ENCODE measurements around the gene SLC39A11. TPM values are rescaled to one million over a fixed set of nuclear protein-coding genes. Genes with fewer than 3 reads are reported as not detected.
A peak's percentile ranks its signal among the peaks of the same experiment; 100 is the strongest.

Gene SLC39A11
- total RNA-seq, 1 experiment from 2014 or later, result 15.8 TPM

DNA sequence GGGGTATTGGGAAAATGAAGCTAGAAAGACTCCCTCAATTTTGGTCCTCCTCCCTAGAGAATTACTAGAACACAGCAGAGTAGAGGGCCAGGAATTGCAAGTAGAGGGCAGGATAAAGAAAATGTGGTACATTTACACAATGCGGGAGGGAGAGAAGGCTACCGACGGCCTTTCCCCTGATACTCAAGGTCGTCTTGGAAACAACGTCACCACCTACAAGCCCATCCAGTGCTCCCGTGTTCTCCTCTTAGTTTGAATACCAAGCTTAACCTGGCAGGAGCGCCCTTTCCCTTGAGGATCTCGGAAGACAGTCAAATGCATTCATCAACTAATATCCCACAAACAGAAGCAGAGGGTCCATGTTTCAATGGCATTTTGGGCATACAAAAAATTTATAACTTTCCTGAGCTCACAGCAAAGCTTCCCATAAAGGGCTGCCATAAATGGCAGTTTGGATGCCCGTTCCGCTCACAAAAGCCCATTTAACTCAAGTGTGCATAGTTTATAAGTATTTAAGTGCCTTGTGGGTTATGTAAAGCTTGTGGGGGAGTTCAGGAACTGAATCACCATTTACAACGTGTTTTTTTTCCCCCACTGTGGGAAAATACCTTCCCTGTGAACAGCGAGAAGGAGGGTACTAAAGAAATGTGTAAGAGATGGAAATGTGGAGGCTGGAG lies 414.6 kb downstream of the SLC39A11 start:
- Histone ChIP-seq H3K4me3 (no peak overlapping the region), H3K27ac (no peak overlapping the region), H3K4me1 (replicated peaks) (peaks cover 33% of the 10 kb centered on the region), H3K36me3 (no peaks in the 10 kb centered on the region), H3K27me3 (replicated peaks) (no peaks in the 10 kb centered on the region), H3K9me3 (replicated peaks) (no peaks in the 10 kb centered on the region)
- DNase-seq (ENCODE audit: low read depth in 1 of 2, low spot score in 2 of 2), result peak in 1 of 2 experiments; percentile 46

GRCh38 chr17:72677108-72677507 lies 415.4 kb downstream of the SLC39A11 start:
- Histone ChIP-seq H3K4me1 (replicated peaks) (peaks cover 26% of the 10 kb centered on the region), H3K36me3 (no peaks in the 10 kb centered on the region), H3K27ac (no peak overlapping the region), H3K4me3 (no peak overlapping the region), H3K27me3 (replicated peaks) (no peaks in the 10 kb centered on the region), H3K9me3 (replicated peaks) (no peaks in the 10 kb centered on the region)
- DNase-seq (ENCODE audit: low read depth in 1 of 2, low spot score in 2 of 2), result no peak

DNA sequence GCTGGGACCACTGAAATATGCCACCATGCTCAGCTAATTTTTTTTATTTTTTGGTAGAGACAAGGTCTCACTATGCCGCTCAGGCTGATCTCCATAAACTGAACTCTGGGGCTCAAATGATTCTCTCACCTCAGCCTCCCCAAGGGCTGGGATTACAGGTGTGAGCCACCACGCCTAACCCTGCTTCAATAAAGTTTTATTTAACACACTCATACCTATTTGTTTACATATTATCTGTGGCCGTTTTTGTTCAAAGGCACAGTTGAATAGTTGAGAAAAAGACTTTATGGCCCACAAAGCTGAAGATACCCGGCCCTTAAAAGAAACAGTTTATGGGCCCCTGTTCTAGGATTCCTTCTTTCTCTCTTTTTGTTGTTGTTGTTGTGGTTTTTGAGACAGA lies 419.8 kb downstream of the SLC39A11 start:
- H3K9me3 ChIP-seq (replicated peaks), result no peaks in the 10 kb centered on the region
- H3K4me1 ChIP-seq (replicated peaks), result peaks cover 2% of the 10 kb centered on the region

DNA sequence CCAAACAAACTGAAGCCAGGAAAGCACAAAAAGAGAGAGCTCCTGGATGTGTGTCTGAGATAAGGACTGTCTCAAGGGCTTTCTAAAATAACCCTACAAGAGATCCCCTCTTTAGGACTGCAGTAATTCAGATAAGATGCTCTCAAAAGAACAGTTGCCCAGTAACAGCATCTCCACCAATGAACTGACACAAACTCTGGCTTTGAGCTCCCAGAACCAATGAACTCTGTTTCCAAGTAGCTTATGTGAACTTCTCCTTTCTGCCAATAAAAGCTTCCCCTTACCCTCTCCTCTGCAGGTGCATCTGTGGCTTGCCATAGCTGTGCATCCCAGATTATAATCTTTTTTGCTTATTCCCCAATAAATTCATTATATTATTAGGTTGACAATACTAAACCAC lies 421.5 kb downstream of the SLC39A11 start:
- no peak for DNase-seq (ENCODE audit: low read depth in 1 of 2, low spot score in 2 of 2)
- Histone ChIP-seq H3K36me3 (no peaks in the 10 kb centered on the region), H3K27ac (no peak overlapping the region), H3K9me3 (replicated peaks) (no peaks in the 10 kb centered on the region), H3K27me3 (replicated peaks) (no peaks in the 10 kb centered on the region), H3K4me3 (no peak overlapping the region), H3K4me1 (replicated peaks) (no peaks in the 10 kb centered on the region)

More for the DNA sequence above, 419.8 kb downstream of the SLC39A11 start:
- H3K36me3 ChIP-seq, result no peaks in the 10 kb centered on the region
- H3K4me3 ChIP-seq, result no peak overlapping the region
- no peak for DNase-seq (ENCODE audit: low read depth in 1 of 2, low spot score in 2 of 2)
- no peak overlapping the region for H3K27ac ChIP-seq
- no peaks in the 10 kb centered on the region for H3K27me3 ChIP-seq (replicated peaks)

- Histone ChIP-seq H3K27me3 (replicated peaks) (no peaks in the 10 kb centered on the region), H3K36me3 (no peaks in the 10 kb centered on the region), H3K27ac (no peak overlapping the region), H3K9me3 (replicated peaks) (peaks cover 4% of the 10 kb centered on the region; the same call in 1 of the 2 replicates), H3K4me1 (replicated peaks) (no peaks in the 10 kb centered on the region), H3K4me3 (no peak overlapping the region)
- DNase-seq (ENCODE audit: low read depth in 1 of 2, low spot score in 2 of 2), result no peak
These were observed 425.1 kb downstream of the SLC39A11 start for GRCh38 chr17:72667096-72668063.

DNA sequence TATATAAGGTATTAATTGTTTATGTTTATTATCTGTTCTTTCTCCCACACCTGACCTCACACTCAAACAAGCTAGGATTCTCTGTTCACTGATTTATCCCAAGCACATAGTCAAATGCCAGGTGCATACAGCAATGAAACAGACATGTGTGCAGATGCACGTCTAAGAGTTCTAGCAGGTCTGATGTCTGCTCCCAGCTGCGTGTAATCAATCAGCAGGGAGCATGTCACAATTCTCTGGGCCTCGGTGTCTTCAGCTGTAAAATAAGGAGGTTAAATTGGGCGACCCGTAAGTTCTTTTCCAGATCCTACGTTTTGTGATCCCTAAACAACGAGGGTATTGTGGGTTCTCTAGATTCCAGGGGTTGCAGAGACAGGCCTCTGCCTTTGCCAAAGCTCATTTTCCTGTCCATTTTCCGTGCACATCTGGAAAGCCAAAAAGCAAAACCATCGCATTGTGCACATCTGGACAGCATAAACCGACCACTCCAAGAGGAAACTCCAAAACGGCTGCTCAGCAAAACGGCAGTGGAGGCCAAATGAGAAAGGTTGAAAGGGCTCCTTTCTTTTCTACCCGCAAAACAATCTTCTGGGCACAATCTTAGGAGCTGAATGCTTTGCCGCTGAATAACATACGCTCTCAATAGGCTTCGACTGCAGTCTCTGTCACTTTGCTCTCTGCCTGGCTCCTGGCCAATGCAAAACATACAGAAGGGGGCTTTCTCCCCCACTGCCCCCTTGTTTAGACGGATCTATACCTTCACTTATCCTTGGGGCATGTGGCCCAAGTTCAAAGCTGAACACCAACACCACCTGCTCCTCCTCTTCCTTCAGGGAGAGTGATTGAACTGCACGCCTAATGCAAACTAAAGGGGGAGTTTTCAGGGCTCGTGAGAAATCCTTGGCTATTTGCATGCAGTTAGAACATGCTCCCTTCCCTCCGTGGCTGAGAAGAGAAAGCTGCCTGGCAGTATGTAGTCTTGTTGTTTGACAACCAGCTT lies 426.3 kb downstream of the SLC39A11 start:
- H3K27ac ChIP-seq, result no peak overlapping the region
- H3K27me3 ChIP-seq (replicated peaks), result no peaks in the 10 kb centered on the region
- H3K4me3 ChIP-seq, result no peak overlapping the region
- H3K9me3 ChIP-seq (replicated peaks), result peaks cover 4% of the 10 kb centered on the region; the same call in 1 of the 2 replicates
- no peak for DNase-seq (ENCODE audit: low read depth in 1 of 2, low spot score in 2 of 2)
- H3K36me3 ChIP-seq, result no peaks in the 10 kb centered on the region
- peaks cover 6% of the 10 kb centered on the region for H3K4me1 ChIP-seq (replicated peaks)

- no peak for DNase-seq (ENCODE audit: low read depth in 1 of 2, low spot score in 2 of 2)
- no peak overlapping the region for H3K4me3 ChIP-seq
- peaks cover 9% of the 10 kb centered on the region for H3K4me1 ChIP-seq (replicated peaks)
- H3K27ac ChIP-seq, result no peak overlapping the region
- no peaks in the 10 kb centered on the region for H3K36me3 ChIP-seq
- no peaks in the 10 kb centered on the region for H3K27me3 ChIP-seq (replicated peaks)
- H3K9me3 ChIP-seq (replicated peaks), result peaks cover 4% of the 10 kb centered on the region; the same call in 1 of the 2 replicates
These were observed 429.7 kb downstream of the SLC39A11 start for GRCh38 chr17:72662827-72663190.

- no peaks in the 10 kb centered on the region for H3K36me3 ChIP-seq
- peak in 1 of 2 experiments; percentile 27 for DNase-seq (ENCODE audit: low read depth in 1 of 2, low spot score in 2 of 2)
- no peak overlapping the region for H3K4me3 ChIP-seq
- peaks cover 4% of the 10 kb centered on the region; the same call in 1 of the 2 replicates for H3K9me3 ChIP-seq (replicated peaks)
- H3K27ac ChIP-seq, result no peak overlapping the region
- H3K4me1 ChIP-seq (replicated peaks), result peaks cover 9% of the 10 kb centered on the region
- no peaks in the 10 kb centered on the region for H3K27me3 ChIP-seq (replicated peaks)
These were observed 430.3 kb downstream of the SLC39A11 start for GRCh38 chr17:72661945-72662826.

GRCh38 chr17:72661116-72661944 lies 431.2 kb downstream of the SLC39A11 start:
- peaks cover 9% of the 10 kb centered on the region for H3K4me1 ChIP-seq (replicated peaks)
- H3K36me3 ChIP-seq, result no peaks in the 10 kb centered on the region
- DNase-seq (ENCODE audit: low read depth in 1 of 2, low spot score in 2 of 2), result peak in 1 of 2 experiments; percentile 41
- no peak overlapping the region for H3K4me3 ChIP-seq
- no peak overlapping the region for H3K27ac ChIP-seq
- H3K9me3 ChIP-seq (replicated peaks), result peaks cover 4% of the 10 kb centered on the region; the same call in 1 of the 2 replicates
- H3K27me3 ChIP-seq (replicated peaks), result no peaks in the 10 kb centered on the region

DNA sequence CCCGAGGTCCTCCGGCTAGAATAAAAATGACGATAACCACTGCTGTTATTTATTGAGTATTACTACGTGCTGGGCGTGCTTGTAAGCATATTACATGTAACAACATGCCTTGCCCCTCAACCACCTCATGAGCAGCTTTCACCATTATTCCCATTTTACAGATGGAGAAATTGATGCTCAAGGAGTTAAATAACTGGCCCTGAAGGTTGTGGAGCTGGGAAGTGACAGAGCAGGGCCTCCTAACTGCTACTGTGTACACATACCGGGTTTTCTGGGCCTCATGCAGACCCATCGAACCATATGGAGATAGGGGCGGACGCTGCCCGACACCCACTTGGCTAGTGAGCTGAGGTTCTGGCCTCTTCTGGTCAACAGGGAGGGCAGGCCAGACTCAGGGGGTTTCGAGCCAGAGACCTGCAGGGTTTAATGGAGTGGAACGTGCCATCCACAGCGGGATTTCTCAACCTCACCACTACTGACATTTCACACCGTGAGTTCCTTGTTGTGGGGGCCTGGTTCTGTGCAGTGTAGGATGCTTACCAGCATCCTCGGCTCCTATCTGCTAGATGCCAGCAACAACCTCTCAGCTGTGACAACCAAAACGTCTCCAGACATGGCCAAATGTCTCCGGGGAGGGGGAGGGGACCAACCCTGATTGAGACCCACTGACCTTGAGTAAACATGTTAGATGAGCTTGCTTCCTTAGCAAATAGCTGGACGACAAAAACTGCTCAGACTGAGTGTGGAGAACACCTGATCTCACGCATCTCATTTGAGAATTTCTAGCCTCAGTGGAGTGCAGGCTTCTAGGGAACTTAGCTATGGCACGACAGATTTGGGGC lies 432.0 kb downstream of the SLC39A11 start:
- peaks cover 9% of the 10 kb centered on the region for H3K4me1 ChIP-seq (replicated peaks)

GRCh38 chr17:72659811-72660210 lies 432.7 kb downstream of the SLC39A11 start:
- H3K27ac ChIP-seq, result no peak overlapping the region
- peaks cover 9% of the 10 kb centered on the region for H3K4me1 ChIP-seq (replicated peaks)
- no peaks in the 10 kb centered on the region for H3K36me3 ChIP-seq
- no peak overlapping the region for H3K4me3 ChIP-seq
- peaks cover 4% of the 10 kb centered on the region; the same call in 1 of the 2 replicates for H3K9me3 ChIP-seq (replicated peaks)
- peak in 1 of 2 experiments; percentile 35 for DNase-seq (ENCODE audit: low read depth in 1 of 2, low spot score in 2 of 2)
- no peaks in the 10 kb centered on the region for H3K27me3 ChIP-seq (replicated peaks)

More for the DNA sequence above, 432.0 kb downstream of the SLC39A11 start:
- peak in 1 of 2 experiments; percentile 41 for DNase-seq (ENCODE audit: low read depth in 1 of 2, low spot score in 2 of 2)
- Histone ChIP-seq H3K9me3 (replicated peaks) (peaks cover 4% of the 10 kb centered on the region; the same call in 1 of the 2 replicates), H3K36me3 (no peaks in the 10 kb centered on the region), H3K4me3 (no peak overlapping the region), H3K27me3 (replicated peaks) (no peaks in the 10 kb centered on the region), H3K27ac (no peak overlapping the region)
